Forelimb muscle (tissue), 1 donor: ENCODE results near the gene BAIAP2L1. TPM values are rescaled to one million over a fixed set of nuclear protein-coding genes. Genes with fewer than 3 reads are reported as not detected.
"Not testable (repeated sequence)": the region's sequence is repeated elsewhere in the genome, so short reads cannot be mapped to it uniquely, and the experiment has no call there.

Experiments
- DNase-seq: peaks from one replicate; pipeline ENCODE4 v3.0.0-alpha.2; 2013; ENCODE audit warnings: low read depth
- polyA plus RNA-seq: library from polyadenylated mRNA; unstranded; fragments of 120-200 nt; gene quantifications from one replicate; pipeline ENCODE4 v1.2.1, GENCODE V29; 2013; ENCODE audit not compliant: insufficient read length

Gene BAIAP2L1
- 6.8 TPM for polyA plus RNA-seq

GRCh38 chr7:98400542-98401340 lies at the start of gene BAIAP2L1:
Gene BAIAP2L1, minus strand, starts transcription at chr7:98401090. Its CDS starts 238 bp downstream, at chr7:98400852.
- no peak for DNase-seq

- no peak for DNase-seq
These were observed 47.9 kb upstream of the BAIAP2L1 start for GRCh38 chr7:98448766-98449165.

- DNase-seq: not testable (repeated sequence)
These were observed 40.1 kb upstream of the BAIAP2L1 start for GRCh38 chr7:98440992-98441391.

GRCh38 chr7:98439484-98439883 lies 38.6 kb upstream of the BAIAP2L1 start:
- DNase-seq: no peak

- no peak for DNase-seq
These were observed 33.2 kb upstream of the BAIAP2L1 start for GRCh38 chr7:98434087-98434486.

GRCh38 chr7:98429799-98430198 lies 28.9 kb upstream of the BAIAP2L1 start:
- DNase-seq: no peak

GRCh38 chr7:98423043-98423442 lies 22.2 kb upstream of the BAIAP2L1 start:
- no peak for DNase-seq

- DNase-seq: no peak
These were observed 20.2 kb upstream of the BAIAP2L1 start for GRCh38 chr7:98420966-98421612.

GRCh38 chr7:98419988-98420387 lies 19.1 kb upstream of the BAIAP2L1 start:
- DNase-seq: not testable (repeated sequence)

GRCh38 chr7:98419316-98419691 lies 18.4 kb upstream of the BAIAP2L1 start:
- not testable (repeated sequence) for DNase-seq

- DNase-seq: no peak
These were observed 17.9 kb upstream of the BAIAP2L1 start for GRCh38 chr7:98418636-98419315.

GRCh38 chr7:98418271-98418635 lies 17.4 kb upstream of the BAIAP2L1 start:
- no peak for DNase-seq

GRCh38 chr7:98417604-98418270 lies 16.8 kb upstream of the BAIAP2L1 start:
- not testable (repeated sequence) for DNase-seq

- DNase-seq: no peak
These were observed 13.5 kb upstream of the BAIAP2L1 start for GRCh38 chr7:98414205-98414900.

GRCh38 chr7:98413655-98414054 lies 12.8 kb upstream of the BAIAP2L1 start:
- DNase-seq: not testable (repeated sequence)

GRCh38 chr7:98409843-98410242 lies 9.0 kb upstream of the BAIAP2L1 start:
- DNase-seq: no peak

- DNase-seq: not testable (repeated sequence)
These were observed 7.3 kb upstream of the BAIAP2L1 start for GRCh38 chr7:98408146-98408545.

GRCh38 chr7:98406827-98407226 lies 5.9 kb upstream of the BAIAP2L1 start:
- DNase-seq: no peak

- no peak for DNase-seq
These were observed 4.0 kb upstream of the BAIAP2L1 start for GRCh38 chr7:98404840-98405239.

GRCh38 chr7:98399890-98400541 lies 874 bp downstream of the BAIAP2L1 start:
- no peak for DNase-seq

- DNase-seq: no peak
These were observed 1.4 kb downstream of the BAIAP2L1 start for GRCh38 chr7:98399462-98399861.
